ENCODE results near the gene PRUNE1.

Gene PRUNE1

DNA sequence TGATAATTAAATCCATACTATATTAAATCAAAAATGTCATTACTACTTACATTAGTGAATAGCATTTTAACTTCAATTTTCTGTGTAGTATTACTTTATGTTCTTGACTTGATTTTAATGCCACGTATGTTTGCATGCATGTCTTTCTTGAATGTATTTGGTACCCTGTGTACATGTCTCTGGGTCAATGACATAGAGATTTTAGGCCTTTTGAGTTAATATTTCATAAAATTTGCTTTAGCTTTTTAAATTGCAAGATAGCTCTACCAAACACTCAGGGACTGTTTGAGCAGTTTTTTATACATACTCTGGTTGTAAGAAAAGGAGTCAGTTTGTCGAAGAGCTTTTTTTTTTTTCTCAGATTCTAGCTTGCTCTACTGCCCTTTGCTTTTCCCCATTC is 53.5 kb downstream of the PRUNE1 start:
- Histone ChIP-seq H3K27ac (ENCODE audit: low read length) (no peak overlapping the region), H3K4me3 (ENCODE audit: low read length) (no peak overlapping the region), H3K9me3 (ENCODE audit: insufficient read depth, low read length) (no peaks in the 10 kb centered on the region), H2AFZ (ENCODE audit: low read depth, low read length) (no peak overlapping the region), H3K4me2 (ENCODE audit: low read length) (no peak overlapping the region), H3K27me3 (ENCODE audit: low read depth, low read length) (no peaks in the 10 kb centered on the region), H3K9ac (ENCODE audit: low read length) (no peak overlapping the region), H3K36me3 (replicated peaks; ENCODE audit: low read depth, low read length) (peaks cover 9% of the 10 kb centered on the region), H4K20me1 (ENCODE audit: insufficient read depth, low read length) (peaks cover 12% of the 10 kb centered on the region), H3K4me1 (ENCODE audit: low read length) (peaks cover 19% of the 10 kb centered on the region), H3K79me2 (ENCODE audit: low read length) (peaks cover 34% of the 10 kb centered on the region)
- TF ChIP-seq EZH2phosphoT487 (IDR thresholded peaks at IDR 0.05; ENCODE audit: low read depth) = no peak
- TF ChIP-seq, protein P1, sequence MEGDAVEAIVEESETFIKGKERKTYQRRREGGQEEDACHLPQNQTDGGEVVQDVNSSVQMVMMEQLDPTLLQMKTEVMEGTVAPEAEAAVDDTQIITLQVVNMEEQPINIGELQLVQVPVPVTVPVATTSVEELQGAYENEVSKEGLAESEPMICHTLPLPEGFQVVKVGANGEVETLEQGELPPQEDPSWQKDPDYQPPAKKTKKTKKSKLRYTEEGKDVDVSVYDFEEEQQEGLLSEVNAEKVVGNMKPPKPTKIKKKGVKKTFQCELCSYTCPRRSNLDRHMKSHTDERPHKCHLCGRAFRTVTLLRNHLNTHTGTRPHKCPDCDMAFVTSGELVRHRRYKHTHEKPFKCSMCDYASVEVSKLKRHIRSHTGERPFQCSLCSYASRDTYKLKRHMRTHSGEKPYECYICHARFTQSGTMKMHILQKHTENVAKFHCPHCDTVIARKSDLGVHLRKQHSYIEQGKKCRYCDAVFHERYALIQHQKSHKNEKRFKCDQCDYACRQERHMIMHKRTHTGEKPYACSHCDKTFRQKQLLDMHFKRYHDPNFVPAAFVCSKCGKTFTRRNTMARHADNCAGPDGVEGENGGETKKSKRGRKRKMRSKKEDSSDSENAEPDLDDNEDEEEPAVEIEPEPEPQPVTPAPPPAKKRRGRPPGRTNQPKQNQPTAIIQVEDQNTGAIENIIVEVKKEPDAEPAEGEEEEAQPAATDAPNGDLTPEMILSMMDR (IDR thresholded peaks at IDR 0.05; ENCODE audit: low read depth, low read length) = no peak

DNA sequence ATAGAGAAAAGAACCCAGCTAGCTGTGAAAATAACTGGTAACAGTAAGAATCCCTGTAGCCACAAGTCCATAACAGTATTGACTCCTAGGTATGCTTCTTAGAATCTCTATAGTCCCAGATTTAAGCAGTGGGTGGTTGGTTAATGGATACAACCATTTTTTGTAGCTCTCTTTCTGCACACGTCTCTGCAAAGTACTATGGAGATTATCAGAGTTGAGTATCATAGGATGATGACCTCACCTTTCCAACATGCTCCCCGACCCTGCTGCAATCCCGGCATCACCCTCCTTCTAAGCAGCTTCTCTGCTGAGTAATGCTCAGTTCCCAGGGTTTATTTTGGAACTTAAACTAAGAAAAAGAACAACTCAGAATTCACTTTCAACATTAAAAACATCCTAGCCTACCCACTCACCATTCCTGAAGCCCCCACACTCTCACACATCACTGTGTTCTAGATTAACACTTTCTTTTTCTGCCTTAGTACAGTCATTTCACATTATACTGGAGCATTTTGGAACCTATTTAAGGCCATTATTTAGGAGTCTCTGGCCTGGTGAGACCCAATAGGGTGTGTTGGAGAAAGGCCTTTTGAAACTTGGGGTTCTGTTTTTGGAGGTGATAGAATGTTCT is 54.6 kb downstream of the PRUNE1 start:
- no peak overlapping the region for H3K4me2 ChIP-seq (ENCODE audit: low read length)
- no peaks in the 10 kb centered on the region for H3K27me3 ChIP-seq (ENCODE audit: low read depth, low read length)
- H4K20me1 ChIP-seq (ENCODE audit: insufficient read depth, low read length) = peaks cover 3% of the 10 kb centered on the region; the same call in 1 of the 2 replicates
- H3K9ac ChIP-seq (ENCODE audit: low read length) = no peak overlapping the region
- peaks cover 22% of the 10 kb centered on the region for H3K79me2 ChIP-seq (ENCODE audit: low read length)
- no peak overlapping the region for H3K27ac ChIP-seq (ENCODE audit: low read length)
- H3K9me3 ChIP-seq (ENCODE audit: insufficient read depth, low read length) = no peaks in the 10 kb centered on the region
- no peak for TF ChIP-seq EZH2phosphoT487 (IDR thresholded peaks at IDR 0.05; ENCODE audit: low read depth)
- TF ChIP-seq, protein P1 (IDR thresholded peaks at IDR 0.05; ENCODE audit: low read depth, low read length) = no peak
- no peak overlapping the region for H3K4me3 ChIP-seq (ENCODE audit: low read length)
- peaks cover 12% of the 10 kb centered on the region for H3K4me1 ChIP-seq (ENCODE audit: low read length)
- peaks cover 2% of the 10 kb centered on the region for H3K36me3 ChIP-seq (replicated peaks; ENCODE audit: low read depth, low read length)
- H2AFZ ChIP-seq (ENCODE audit: low read depth, low read length) = no peak overlapping the region

DNA sequence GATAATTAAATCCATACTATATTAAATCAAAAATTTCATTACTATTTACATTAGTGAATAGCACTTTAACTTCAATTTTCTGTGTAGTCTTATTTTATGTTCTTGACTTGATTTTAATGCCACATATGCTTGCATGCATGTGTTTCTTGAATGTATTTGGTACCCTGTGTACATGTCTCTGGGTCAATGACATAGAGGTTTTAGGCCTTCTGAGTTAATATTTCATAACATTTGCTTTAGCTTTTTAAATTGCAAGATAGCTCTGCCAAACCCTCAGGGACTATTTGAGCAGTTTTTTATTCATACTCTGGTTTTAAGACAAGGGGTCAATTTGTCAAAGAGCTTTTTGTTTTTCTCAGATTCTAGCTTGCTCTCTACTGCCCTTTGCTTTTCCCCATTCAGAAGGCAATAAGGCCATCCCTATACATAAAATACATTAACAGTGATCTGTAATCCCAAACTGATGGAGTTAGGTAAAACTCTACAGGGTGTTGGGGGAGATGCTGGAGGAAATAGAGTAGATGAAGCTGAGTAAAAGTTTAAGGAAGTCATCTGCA is 56.9 kb downstream of the PRUNE1 start:
- no peak overlapping the region for H3K9ac ChIP-seq (ENCODE audit: low read length)
- no peaks in the 10 kb centered on the region for H3K27me3 ChIP-seq (ENCODE audit: low read depth, low read length)
- no peaks in the 10 kb centered on the region for H3K9me3 ChIP-seq (ENCODE audit: insufficient read depth, low read length)
- no peak overlapping the region for H3K4me3 ChIP-seq (ENCODE audit: low read length)
- TF ChIP-seq, protein P1 (IDR thresholded peaks at IDR 0.05; ENCODE audit: low read depth, low read length) = no peak
- no peak for TF ChIP-seq EZH2phosphoT487 (IDR thresholded peaks at IDR 0.05; ENCODE audit: low read depth)
- no peaks in the 10 kb centered on the region for H4K20me1 ChIP-seq (ENCODE audit: insufficient read depth, low read length)
- no peak overlapping the region for H2AFZ ChIP-seq (ENCODE audit: low read depth, low read length)
- H3K4me2 ChIP-seq (ENCODE audit: low read length) = no peak overlapping the region
- H3K4me1 ChIP-seq (ENCODE audit: low read length) = peaks cover 13% of the 10 kb centered on the region
- H3K79me2 ChIP-seq (ENCODE audit: low read length) = 0 out of 2 replicates have a peak, but pooled peaks cover 5% of the 10 kb centered on the region
- H3K27ac ChIP-seq (ENCODE audit: low read length) = no peak overlapping the region
- H3K36me3 ChIP-seq (replicated peaks; ENCODE audit: low read depth, low read length) = no peaks in the 10 kb centered on the region

DNA sequence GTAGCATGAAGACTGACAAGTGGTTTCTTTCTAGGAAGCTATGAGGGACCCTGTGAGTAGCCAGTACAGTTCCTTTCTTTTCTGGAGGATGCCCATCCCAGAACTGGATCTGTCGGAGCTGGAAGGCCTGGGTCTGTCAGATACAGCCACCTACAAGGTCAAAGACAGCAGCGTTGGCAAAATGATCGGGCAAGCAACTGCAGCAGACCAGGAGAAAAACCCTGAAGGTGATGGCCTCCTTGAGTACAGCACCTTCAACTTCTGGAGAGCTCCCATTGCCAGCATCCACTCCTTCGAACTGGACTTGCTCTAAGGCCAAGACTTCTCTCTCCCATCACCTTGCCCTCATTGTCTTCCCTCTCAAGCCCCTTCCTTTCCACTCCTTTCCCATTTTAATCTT is 58.9 kb downstream of the PRUNE1 start:
- Histone ChIP-seq H3K27ac (ENCODE audit: low read length) (no peak overlapping the region), H3K9me3 (ENCODE audit: insufficient read depth, low read length) (no peaks in the 10 kb centered on the region), H4K20me1 (ENCODE audit: insufficient read depth, low read length) (no peaks in the 10 kb centered on the region), H3K4me2 (ENCODE audit: low read length) (no peak overlapping the region), H3K36me3 (replicated peaks; ENCODE audit: low read depth, low read length) (no peaks in the 10 kb centered on the region), H3K79me2 (ENCODE audit: low read length) (peaks cover 12% of the 10 kb centered on the region; the same call in 1 of the 2 replicates), H3K27me3 (ENCODE audit: low read depth, low read length) (no peaks in the 10 kb centered on the region), H3K9ac (ENCODE audit: low read length) (no peak overlapping the region), H3K4me3 (ENCODE audit: low read length) (no peak overlapping the region), H2AFZ (ENCODE audit: low read depth, low read length) (no peak overlapping the region), H3K4me1 (ENCODE audit: low read length) (peaks cover 13% of the 10 kb centered on the region)
- TF ChIP-seq EZH2phosphoT487 (IDR thresholded peaks at IDR 0.05; ENCODE audit: low read depth) = no peak
- TF ChIP-seq, protein P1 (IDR thresholded peaks at IDR 0.05; ENCODE audit: low read depth, low read length) = no peak
